Measurements from ENCODE around the gene SYNCRIP.

GRCh38 chr6:85678602-85679444, 36.1 kb upstream of the SYNCRIP start:
- TF ChIP-seq CTCF (IDR thresholded peaks at IDR 0.05; ENCODE audit: poor library complexity) (no peak), EZH2 (IDR thresholded peaks at IDR 0.05; ENCODE audit: borderline replicate concordance) (no peak), EZH2phosphoT487 (IDR thresholded peaks at IDR 0.05; ENCODE audit: low read depth, severe bottlenecking, unreplicated experiment) (no peak)
